GM18499 (cell line): ENCODE measurements around the gene SLC16A5.

Experiments used
- ATAC-seq: cut with Tn5 transposase; IDR thresholded peaks from one replicate; pipeline ENCODE4 v1.9.1; 2021; ENCODE audit warnings: moderate number of reproducible peaks; ENCODE audit not compliant: insufficient read depth, unreplicated experiment

Gene SLC16A5

GRCh38 chr17:75082683-75083082 lies 5.1 kb upstream of the SLC16A5 start:
- no peak for ATAC-seq

- no peak for ATAC-seq
Measured at GRCh38 chr17:75084039-75084660, 3.6 kb upstream of the SLC16A5 start.

- ATAC-seq = no peak
Measured at GRCh38 chr17:75086496-75087181, 1.1 kb upstream of the SLC16A5 start.

- ATAC-seq = no peak
Measured at GRCh38 chr17:75087182-75087557, 584 bp upstream of the SLC16A5 start.

- no peak for ATAC-seq
Measured at GRCh38 chr17:75088465-75089417, 987 bp downstream of the SLC16A5 start.

GRCh38 chr17:75090871-75091854 lies 3.4 kb downstream of the SLC16A5 start:
- ATAC-seq = no peak

GRCh38 chr17:75091855-75092327 lies 4.1 kb downstream of the SLC16A5 start:
- ATAC-seq = no peak

GRCh38 chr17:75093548-75094158 lies 5.9 kb downstream of the SLC16A5 start:
- no peak for ATAC-seq

GRCh38 chr17:75094871-75095399 lies 7.2 kb downstream of the SLC16A5 start:
- ATAC-seq = no peak

GRCh38 chr17:75096082-75096625 lies 8.4 kb downstream of the SLC16A5 start:
- ATAC-seq = no peak

- ATAC-seq = no peak
Measured at GRCh38 chr17:75097865-75098264, 10.1 kb downstream of the SLC16A5 start.

- ATAC-seq = no peak
Measured at GRCh38 chr17:75098861-75099260, 11.1 kb downstream of the SLC16A5 start.

GRCh38 chr17:75099881-75100595 lies 12.3 kb downstream of the SLC16A5 start:
- no peak for ATAC-seq

GRCh38 chr17:75102385-75102821 lies 14.6 kb downstream of the SLC16A5 start:
- ATAC-seq = no peak

GRCh38 chr17:75103601-75104554 lies 16.1 kb downstream of the SLC16A5 start:
- ATAC-seq = no peak

- no peak for ATAC-seq
Measured at GRCh38 chr17:75105126-75106080, 17.6 kb downstream of the SLC16A5 start.
